SK-N-MC (cell line): ENCODE measurements around the gene FKBP14.

Experiments used
- EZH2 ChIP-seq: fragments of 200-600 bp; sonication (generic); IDR thresholded peaks from one replicate; pipeline ENCODE4 v1.6.1; 2017; ENCODE audit warnings: antibody characterized with exemption
- POLR2AphosphoS5 ChIP-seq: IDR thresholded peaks from 2 replicates; pipeline ENCODE4 v1.6.1; 2012; ENCODE audit warnings: mild to moderate bottlenecking, low read depth, low read length, borderline replicate concordance

DNA sequence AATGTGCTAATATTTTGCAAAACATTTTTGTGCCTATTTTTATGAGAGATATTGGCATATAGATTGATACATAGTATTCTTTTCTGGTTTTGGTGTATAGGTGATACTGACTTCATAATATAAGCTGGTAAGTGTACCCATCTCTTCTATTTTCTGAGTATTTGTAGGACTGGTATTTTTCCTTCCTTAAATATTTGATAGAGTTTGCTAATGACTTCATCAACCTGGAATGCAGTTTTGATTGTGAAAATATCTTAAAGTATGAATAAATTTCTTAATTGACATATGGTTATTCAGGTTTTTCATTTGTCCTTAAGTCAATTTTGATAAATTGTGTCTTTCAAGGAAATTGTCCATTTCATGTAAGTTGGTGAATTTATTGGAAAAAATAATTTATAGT is 30.9 kb downstream of the FKBP14 start:
- TF ChIP-seq POLR2AphosphoS5 (no peak), EZH2 (no peak)
